Keratinocyte (primary cell): ENCODE measurements around the gene CACNA1H.
"Not testable (repeated sequence)": the region's sequence is repeated elsewhere in the genome, so short reads cannot be mapped to it uniquely, and the experiment has no call there.

Experiments
- CTCF ChIP-seq, 3 experiments: IDR thresholded peaks in 1 of 3; conservative IDR thresholded peaks in 1 of 3; optimal IDR thresholded peaks in 1 of 3; 2 replicates in 2 of 3; 3 replicates in 1 of 3; pipeline versions ENCODE3 to v1.5.1; 2011; ENCODE audit warnings: low read length in 3 of 3, mild to moderate bottlenecking in 3 of 3, moderate library complexity in 2 of 3, control low read depth in 1 of 3, inconsistent platforms in 1 of 3; ENCODE audit not compliant: insufficient read depth in 2 of 3; ENCODE audit errors: extremely low read depth in 1 of 3
- EZH2 ChIP-seq: IDR thresholded peaks from one replicate; pipeline ENCODE4 v1.6.1; 2012; ENCODE audit warnings: inconsistent platforms, mild to moderate bottlenecking, low read length, moderate library complexity

GRCh38 chr16:1185460-1186207 lies 32.7 kb downstream of the CACNA1H start:
- not testable (repeated sequence) for TF ChIP-seq CTCF (optimal IDR thresholded peaks at IDR 0.05 in 1 of 3, IDR thresholded peaks at IDR 0.05 in 1 of 3, conservative IDR thresholded peaks at IDR 0.05 in 1 of 3; ENCODE audit: extremely low read depth in 1 of 3, insufficient read depth in 2 of 3, low read length in 3 of 3); EZH2
